Natural killer cell treated with Interleukin-12 subunit alpha and Interleukin-12 subunit beta and Interleukin-15 and Interleukin-18, amount 100 ng/mL, for 72 hours (primary cell): ENCODE data around the gene ACAD10. TPM values are rescaled to one million over a fixed set of nuclear protein-coding genes. Genes with fewer than 3 reads are reported as not detected.
"Not testable (repeated sequence)": the region's sequence is repeated elsewhere in the genome, so short reads cannot be mapped to it uniquely, and the experiment has no call there.

Source experiments
- ATAC-seq, 2 donors: fragments of 150-1000 bp; cut with Tn5 transposase in 1 of 2; sonication (Bioruptor Pico), chemical (Tn5 transposase) in 1 of 2; 2 replicates each; pipeline ENCODE4 v1.10.0; 2021
- DNase-seq: peaks from one replicate; pipeline ENCODE4 v3.0.0; 2022; ENCODE audit warnings: low spot score
- H3K27ac Mint-ChIP-seq, 2 donors: 1 replicate in 1 of 2; 2 replicates in 1 of 2; pipeline ENCODE4 v1.8.0; 2022; ENCODE audit warnings: mixed read lengths in 2 of 2, mild to moderate bottlenecking in 1 of 2, moderate library complexity in 1 of 2
- H3K27me3 Mint-ChIP-seq, 2 donors: 1 replicate in 1 of 2; 2 replicates in 1 of 2; pipeline ENCODE4 v1.8.0; 2022; ENCODE audit warnings: mixed read lengths in 2 of 2
- H3K36me3 Mint-ChIP-seq: one replicate; pipeline ENCODE4 v1.8.0; 2022; ENCODE audit warnings: mixed read lengths
- H3K4me1 Mint-ChIP-seq, 2 donors: 1 replicate in 1 of 2; 2 replicates in 1 of 2; pipeline ENCODE4 v1.8.0; 2022; ENCODE audit warnings: low read depth in 2 of 2, mixed read lengths in 2 of 2, mild to moderate bottlenecking in 1 of 2
- H3K4me3 Mint-ChIP-seq: one replicate; pipeline ENCODE4 v1.8.0; 2022; ENCODE audit warnings: mixed read lengths
- H3K9me3 Mint-ChIP-seq: 2 replicates; pipeline ENCODE4 v1.8.0; 2022; ENCODE audit warnings: mixed read lengths
- total RNA-seq, 2 donors: library from RNA; stranded (reverse); gene quantifications; one replicate each; pipeline ENCODE4 v1.2.3, GENCODE V29; 2022

ACAD10 gene
- total RNA-seq, 2 donors from 2014 or later: 28.4 to 40.8 TPM

DNA sequence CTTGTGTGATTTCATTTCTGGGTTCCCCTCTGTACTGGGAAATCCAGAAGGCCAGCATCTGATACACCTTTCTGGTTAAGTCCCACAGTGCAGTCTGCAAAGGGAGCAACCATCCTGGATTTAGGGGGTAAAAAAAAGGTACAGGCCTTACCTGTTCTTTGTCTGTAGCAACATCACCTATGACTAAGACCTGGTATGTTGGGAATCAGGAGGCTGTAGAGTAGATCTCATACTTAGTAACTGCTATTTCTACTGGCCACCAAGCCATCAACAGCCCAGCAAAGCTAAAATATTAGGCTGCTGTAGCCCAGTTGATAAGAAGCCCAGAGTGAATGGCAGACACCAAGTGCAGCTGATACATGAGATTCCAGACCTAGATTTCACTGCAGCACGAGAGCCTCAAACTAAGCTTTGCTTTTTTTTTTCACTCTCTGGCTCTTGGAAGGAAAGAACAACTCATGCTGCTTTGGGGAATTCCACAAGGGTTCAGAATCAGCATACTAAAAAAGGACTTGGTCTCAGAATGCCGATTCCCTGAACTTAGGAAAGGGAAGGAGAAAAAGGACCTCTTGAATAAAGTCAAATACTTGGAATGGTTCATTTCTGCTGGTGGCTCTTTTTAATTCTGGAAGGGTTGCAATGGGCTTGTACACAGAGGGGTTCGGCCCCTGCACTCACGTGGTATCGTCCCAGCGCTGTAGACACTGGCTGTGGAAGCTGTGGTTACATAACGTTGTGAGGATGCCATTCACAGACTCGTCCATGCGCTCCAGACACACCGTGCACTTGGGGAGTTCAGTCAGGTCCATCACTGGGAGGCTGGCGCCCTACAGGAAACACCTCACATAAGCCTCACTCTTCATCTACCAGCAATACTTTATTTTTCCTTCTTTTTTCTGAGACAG, 20.6 kb upstream of the ACAD10 start:
- H3K27ac Mint-ChIP-seq: no peak overlapping the region
- H3K4me3 Mint-ChIP-seq: no peak overlapping the region
- H3K27me3 Mint-ChIP-seq: no peaks in the 10 kb centered on the region
- H3K4me1 Mint-ChIP-seq: peaks cover 5 to 14% of the 10 kb centered on the region in 2 donors
- DNase-seq: no peak
- ATAC-seq: no peak
- peaks cover 26% of the 10 kb centered on the region for H3K36me3 Mint-ChIP-seq
- no peaks in the 10 kb centered on the region for H3K9me3 Mint-ChIP-seq

DNA sequence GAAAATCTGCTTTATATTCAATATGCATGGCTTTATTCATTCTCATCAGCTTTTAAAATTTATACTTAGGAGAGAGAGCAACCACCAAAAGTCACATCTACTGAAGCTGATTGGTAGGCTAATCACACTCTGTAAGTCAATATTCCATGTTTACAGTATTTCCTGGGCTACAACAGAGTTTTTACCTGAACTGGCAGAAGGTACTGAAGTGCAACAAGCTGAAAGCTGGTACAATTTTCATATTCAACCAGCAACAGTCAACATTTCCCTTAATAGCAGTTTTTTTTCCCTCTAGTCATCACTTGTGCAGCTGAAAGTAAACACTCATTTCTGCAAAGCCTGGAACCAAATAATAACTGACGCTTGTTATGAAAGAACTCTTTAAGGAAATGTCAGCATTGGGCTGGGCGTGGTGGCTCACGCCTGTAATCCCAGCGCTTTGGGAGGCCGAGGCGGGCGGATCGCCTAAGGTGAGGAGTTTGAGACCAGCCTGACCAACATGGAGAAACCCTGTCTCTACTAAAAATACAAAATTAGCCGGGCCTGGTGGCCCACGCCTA, 13.0 kb upstream of the ACAD10 start:
- Mint-ChIP-seq H3K4me1 (peaks cover 0 to 5% of the 10 kb centered on the region in 2 donors), H3K27ac (no peak overlapping the region), H3K27me3 (no peaks in the 10 kb centered on the region), H3K9me3 (no peaks in the 10 kb centered on the region), H3K36me3 (peaks cover 16% of the 10 kb centered on the region), H3K4me3 (no peak overlapping the region)
- no peak for DNase-seq
- ATAC-seq: no peak

DNA sequence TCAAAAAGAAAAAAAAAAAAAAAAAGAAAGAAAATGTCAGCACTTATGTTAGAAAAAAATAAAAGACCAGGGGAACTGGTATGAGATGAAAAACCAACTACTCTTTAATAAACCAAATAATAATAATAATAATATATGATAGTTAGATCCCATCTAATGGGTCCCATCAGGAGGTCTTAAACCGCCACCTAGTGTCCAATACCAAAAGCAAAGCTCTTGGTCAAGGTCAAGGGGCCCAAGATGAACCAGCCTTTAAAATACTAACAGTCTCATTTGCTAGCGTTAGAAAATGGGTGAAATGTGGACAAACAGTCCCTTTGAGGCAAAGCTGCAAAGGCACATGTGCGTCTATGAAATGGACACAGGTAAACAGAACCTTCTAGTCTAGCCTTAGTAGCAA, 12.3 kb upstream of the ACAD10 start:
- Mint-ChIP-seq H3K4me3 (no peak overlapping the region), H3K36me3 (peaks cover 16% of the 10 kb centered on the region), H3K27ac (no peak overlapping the region), H3K4me1 (peaks cover 0 to 5% of the 10 kb centered on the region in 2 donors), H3K27me3 (no peaks in the 10 kb centered on the region), H3K9me3 (no peaks in the 10 kb centered on the region)
- DNase-seq (no peak), ATAC-seq (no peak)

DNA sequence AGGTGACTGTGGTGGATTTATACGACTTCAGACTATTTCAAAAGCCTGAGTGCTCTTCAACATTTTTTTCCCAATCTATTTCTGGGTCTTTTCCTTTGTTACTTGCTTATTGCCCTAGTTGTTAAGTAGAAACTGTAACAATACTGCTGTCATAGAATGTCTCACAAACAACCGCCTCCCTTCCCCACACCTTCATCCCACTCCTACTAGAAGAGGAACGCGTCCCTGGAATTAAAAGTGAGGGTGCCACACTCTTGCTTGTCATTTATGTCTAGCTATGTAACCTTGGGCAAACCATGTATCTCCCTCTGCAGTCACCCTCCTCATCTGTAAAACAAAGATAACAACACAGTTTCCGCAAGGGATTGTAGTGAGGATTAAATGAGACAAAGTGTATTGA, 8.7 kb upstream of the ACAD10 start:
- Mint-ChIP-seq H3K4me1 (no peaks in the 10 kb centered on the region), H3K27me3 (no peaks in the 10 kb centered on the region), H3K9me3 (no peaks in the 10 kb centered on the region), H3K27ac (no peak overlapping the region), H3K36me3 (peaks cover 16% of the 10 kb centered on the region), H3K4me3 (no peak overlapping the region)
- ATAC-seq (no peak), DNase-seq (no peak)

DNA sequence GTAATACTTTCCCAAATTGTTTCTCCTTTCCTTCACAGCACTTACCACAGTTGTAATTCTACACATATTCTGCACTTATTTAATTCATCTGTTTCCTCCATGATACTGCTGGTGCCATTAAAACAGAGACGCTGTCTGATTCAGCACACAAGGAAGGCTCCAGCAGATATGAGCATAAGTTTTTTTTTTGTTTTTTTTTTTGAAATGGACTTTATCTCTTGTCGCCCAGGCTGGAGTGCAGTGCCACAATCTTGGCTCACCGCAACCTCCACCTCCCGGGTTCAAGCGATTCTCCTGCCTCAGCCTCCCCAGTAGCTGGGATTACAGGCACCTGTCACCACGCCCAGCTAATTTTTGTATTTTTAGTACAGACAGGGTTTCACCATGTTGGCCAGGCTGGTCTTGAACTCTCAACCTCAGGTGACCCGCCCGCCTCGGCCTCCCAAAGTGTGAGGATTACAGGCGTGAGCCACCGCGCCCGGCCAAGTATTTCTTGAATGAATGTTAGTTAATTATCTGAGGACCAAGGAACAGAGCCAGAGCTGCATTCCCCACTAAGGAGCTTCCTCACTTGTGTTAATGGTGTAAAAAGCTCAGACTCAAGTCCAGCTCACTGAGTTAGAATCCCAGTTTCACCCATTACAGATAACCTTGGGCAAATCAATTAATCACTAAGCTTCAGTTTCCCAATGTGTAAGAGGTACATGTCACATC, 1.2 kb upstream of the ACAD10 start:
- H3K27me3 Mint-ChIP-seq, ATAC-seq, DNase-seq, H3K9me3 Mint-ChIP-seq: not testable (repeated sequence)
- Mint-ChIP-seq H3K36me3 (peaks cover 14% of the 10 kb centered on the region), H3K27ac (peak overlapping the region; percentile 87 to 97), H3K4me3 (peak overlapping the region; percentile 95), H3K4me1 (peaks cover 24 to 26% of the 10 kb centered on the region in 2 donors)

DNA sequence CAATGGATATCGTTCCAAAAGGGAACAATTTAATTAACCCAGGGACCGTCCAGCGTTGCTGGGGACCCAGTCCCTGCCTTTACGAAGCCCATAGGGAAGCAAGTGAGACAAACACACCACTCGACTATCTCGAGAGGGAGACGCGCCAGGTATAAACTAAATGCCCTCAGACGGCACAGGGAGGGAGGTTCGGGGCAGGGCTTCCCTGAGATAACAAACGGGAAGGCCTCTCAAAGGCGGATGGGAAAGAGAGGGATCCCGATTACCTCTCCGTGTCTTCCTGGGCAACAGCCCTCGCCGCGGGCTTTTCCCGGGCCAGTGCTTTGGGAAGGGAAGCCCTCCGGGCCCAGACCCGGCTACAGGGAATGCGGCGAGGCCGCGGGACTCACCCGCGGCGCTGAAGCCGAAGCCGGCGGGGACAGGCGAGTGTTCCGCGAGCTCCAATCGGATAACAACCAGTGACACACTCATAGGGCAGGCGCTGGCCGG, 487 bp upstream of the ACAD10 start:
- peak overlapping the region; percentile 87 to 97 for H3K27ac Mint-ChIP-seq
- peak; percentile 4 for ATAC-seq
- no peaks in the 10 kb centered on the region for H3K27me3 Mint-ChIP-seq
- H3K4me3 Mint-ChIP-seq: peak overlapping the region; percentile 95
- H3K36me3 Mint-ChIP-seq: peaks cover 14% of the 10 kb centered on the region
- H3K9me3 Mint-ChIP-seq: no peaks in the 10 kb centered on the region
- H3K4me1 Mint-ChIP-seq: peaks cover 24 to 26% of the 10 kb centered on the region in 2 donors
- DNase-seq: no peak

DNA sequence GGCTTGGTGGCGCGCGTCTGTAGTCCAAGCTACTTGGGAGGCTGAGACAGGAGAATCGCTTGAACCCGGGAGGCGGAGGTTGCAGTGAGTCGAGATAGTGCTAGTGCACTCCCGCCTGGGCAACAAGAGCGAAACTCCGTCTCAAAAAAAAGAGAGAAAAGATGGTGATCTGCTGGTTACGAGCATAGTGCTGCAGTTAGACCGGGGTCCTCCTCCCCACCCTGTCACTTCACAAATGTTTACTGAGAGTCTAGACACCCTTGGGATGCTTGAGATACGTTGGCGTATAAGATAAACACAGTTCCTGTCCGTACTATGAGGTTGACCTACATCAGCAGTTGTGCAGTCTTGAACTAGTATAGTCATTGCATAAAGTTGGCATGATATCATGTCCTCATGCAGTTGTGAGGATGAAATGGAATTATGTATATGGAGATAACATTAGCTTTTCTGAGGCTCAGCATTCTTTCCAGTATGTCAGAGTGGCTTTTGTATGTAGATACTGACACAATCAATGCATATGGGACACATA, 787 bp downstream of the ACAD10 start:
- Mint-ChIP-seq H3K9me3 (no peaks in the 10 kb centered on the region), H3K4me1 (peaks cover 24 to 26% of the 10 kb centered on the region in 2 donors), H3K4me3 (peak overlapping the region; percentile 95), H3K27me3 (no peaks in the 10 kb centered on the region), H3K36me3 (peaks cover 11% of the 10 kb centered on the region), H3K27ac (peak overlapping the region; percentile 87 to 97)
- no peak for DNase-seq
- no peak for ATAC-seq

DNA sequence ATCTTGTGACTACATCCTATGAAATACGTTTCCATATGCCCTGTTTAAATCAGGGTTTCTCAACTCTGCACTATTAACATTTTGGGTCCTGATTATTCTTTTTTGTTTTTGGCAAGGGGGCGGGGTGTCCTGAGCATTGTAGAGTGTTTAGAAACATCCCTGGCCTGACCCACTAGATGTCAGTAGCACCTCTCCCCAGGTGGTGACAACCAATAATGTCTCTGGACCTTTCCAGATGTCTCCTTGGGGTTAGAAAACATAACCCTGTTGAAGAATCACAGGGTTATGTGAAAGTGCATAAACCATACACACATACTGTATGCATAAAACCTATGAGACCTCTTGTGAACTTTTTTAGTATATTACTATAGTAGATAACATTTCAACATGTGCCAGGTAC, 1.4 kb downstream of the ACAD10 start:
- Mint-ChIP-seq H3K4me3 (peak overlapping the region; percentile 95), H3K36me3 (peaks cover 5% of the 10 kb centered on the region), H3K27ac (peak overlapping the region; percentile 87 to 97), H3K9me3 (no peaks in the 10 kb centered on the region), H3K4me1 (peaks cover 24 to 29% of the 10 kb centered on the region in 2 donors), H3K27me3 (no peaks in the 10 kb centered on the region)
- ATAC-seq: no peak
- DNase-seq: no peak

DNA sequence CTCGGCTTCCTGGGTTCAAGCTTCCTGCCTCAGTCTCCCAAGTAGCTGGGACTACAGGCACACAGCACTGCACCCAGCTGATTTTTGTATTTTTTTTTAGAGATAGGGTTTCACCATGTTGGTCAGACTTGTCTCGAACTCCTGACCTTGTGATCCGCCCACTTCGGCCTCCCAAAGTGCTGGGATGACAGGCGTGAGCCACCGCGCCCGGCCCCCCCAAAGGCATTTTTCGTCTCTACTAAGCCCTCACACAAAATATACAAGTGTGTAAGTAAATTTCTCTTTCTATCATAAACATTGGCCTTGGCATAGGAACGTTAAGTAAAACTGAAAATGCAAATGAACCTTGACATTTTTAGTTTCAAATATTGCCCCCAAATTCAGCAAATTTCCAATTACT, 2.1 kb downstream of the ACAD10 start:
- H3K4me1 Mint-ChIP-seq: peaks cover 24 to 30% of the 10 kb centered on the region in 2 donors
- H3K27ac Mint-ChIP-seq: no peak overlapping the region
- no peaks in the 10 kb centered on the region for H3K9me3 Mint-ChIP-seq
- no peaks in the 10 kb centered on the region for H3K27me3 Mint-ChIP-seq
- H3K4me3 Mint-ChIP-seq: no peak overlapping the region
- peaks cover 2% of the 10 kb centered on the region for H3K36me3 Mint-ChIP-seq
- DNase-seq (no peak), ATAC-seq (no peak)

DNA sequence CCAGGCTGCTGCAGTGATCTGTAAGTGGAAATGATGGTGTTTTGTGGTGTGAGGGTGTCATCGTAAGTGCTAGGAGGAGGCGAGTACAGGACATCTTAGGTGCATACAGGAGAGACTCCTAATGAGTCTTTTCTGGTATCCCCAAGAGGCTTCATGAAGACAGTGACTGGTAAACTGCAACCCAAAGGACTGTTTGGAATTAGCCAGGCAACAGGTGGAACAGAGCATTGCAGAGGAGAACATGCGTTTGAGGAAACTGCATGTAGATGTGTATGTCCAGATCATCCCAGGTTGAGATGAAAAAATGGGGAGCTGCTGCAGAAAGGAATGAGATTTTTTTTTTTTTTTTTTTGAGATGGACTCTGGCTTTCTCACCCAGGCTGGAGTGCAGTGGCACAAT, 5.4 kb downstream of the ACAD10 start:
- no peaks in the 10 kb centered on the region for H3K9me3 Mint-ChIP-seq
- H3K27ac Mint-ChIP-seq: no peak overlapping the region
- no peak overlapping the region for H3K4me3 Mint-ChIP-seq
- no peaks in the 10 kb centered on the region for H3K27me3 Mint-ChIP-seq
- H3K36me3 Mint-ChIP-seq: peaks cover 6% of the 10 kb centered on the region
- DNase-seq (no peak), ATAC-seq (no peak)
- peaks cover 9 to 10% of the 10 kb centered on the region in 2 donors for H3K4me1 Mint-ChIP-seq

DNA sequence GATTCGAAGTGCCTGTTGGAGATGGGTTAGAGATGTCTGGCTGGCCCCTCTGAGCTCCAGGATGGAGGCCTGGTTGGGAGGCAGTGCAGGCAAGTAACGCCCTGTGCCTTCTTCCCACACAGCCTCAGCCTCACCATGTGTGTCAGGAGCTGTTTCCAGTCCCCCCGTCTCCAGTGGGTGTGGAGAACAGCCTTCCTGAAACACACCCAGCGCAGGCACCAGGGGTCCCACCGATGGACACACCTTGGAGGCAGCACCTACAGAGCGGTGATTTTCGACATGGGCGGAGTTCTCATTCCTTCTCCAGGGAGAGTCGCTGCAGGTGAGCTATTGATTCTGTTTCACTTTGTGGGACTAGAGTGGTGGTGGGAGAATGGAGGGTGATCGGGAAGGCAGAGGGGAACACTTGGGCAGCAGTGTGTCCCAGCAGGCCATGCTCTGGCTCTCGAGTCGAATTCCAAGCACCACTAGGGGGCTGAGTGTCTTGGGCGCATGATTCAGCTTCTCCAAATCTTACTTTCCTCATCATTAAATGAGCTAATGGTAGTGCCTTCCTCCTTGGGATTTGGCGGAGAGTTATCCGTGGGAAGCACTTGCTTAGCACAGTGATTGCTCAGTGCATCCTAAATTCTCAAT, 6.8 kb downstream of the ACAD10 start:
- Mint-ChIP-seq H3K27ac (no peak overlapping the region), H3K9me3 (no peaks in the 10 kb centered on the region), H3K4me3 (no peak overlapping the region), H3K27me3 (no peaks in the 10 kb centered on the region), H3K36me3 (peaks cover 6% of the 10 kb centered on the region), H3K4me1 (peaks cover 0 to 4% of the 10 kb centered on the region in 2 donors)
- DNase-seq: no peak
- no peak for ATAC-seq

DNA sequence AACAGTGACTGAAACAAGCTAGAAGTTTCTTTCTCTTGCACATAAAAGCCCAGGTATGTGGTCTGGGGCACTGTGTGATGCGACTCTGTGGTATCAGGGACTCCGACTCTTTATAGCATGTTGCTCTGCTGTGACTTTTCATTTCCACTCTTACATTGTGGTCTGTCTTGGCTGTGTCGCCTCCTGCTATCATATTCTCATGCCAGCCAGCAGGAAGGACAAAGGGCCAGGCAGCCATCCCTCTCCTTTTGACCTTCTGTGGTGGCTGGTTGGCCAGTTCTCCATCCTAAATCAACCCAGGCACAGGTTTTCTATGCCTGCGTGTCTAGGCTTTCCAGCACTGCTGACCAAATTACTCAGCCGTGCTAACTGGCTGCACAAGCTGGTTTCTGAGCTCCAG, 8.0 kb downstream of the ACAD10 start:
- DNase-seq: no peak
- H3K27ac Mint-ChIP-seq: no peak overlapping the region
- H3K4me3 Mint-ChIP-seq: no peak overlapping the region
- no peak for ATAC-seq
- H3K36me3 Mint-ChIP-seq: peaks cover 6% of the 10 kb centered on the region
- H3K9me3 Mint-ChIP-seq: no peaks in the 10 kb centered on the region
- peaks cover 0 to 4% of the 10 kb centered on the region in 2 donors for H3K4me1 Mint-ChIP-seq
- H3K27me3 Mint-ChIP-seq: no peaks in the 10 kb centered on the region

DNA sequence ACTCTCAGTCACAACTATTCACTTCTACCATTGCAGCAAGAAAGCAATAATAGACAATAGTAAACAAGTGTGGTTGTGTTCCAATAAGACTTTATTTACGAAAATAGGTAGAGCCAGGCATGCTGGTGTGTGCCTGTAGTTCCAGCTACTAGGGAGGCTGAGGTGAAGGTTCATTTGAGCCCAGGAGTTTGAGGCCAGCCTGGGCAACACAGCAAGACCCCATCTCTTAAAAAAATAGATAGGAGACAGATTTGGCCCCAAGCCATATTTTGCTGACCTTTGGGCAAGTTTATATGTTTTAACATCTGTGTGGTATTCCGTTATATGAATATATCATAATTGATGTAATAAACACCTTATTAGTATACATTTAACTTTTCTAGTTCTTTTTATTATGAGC, 14.1 kb downstream of the ACAD10 start:
- no peak overlapping the region for H3K27ac Mint-ChIP-seq
- H3K4me3 Mint-ChIP-seq: no peak overlapping the region
- H3K4me1 Mint-ChIP-seq: no peaks in the 10 kb centered on the region
- ATAC-seq: no peak
- no peaks in the 10 kb centered on the region for H3K9me3 Mint-ChIP-seq
- no peak for DNase-seq
- H3K36me3 Mint-ChIP-seq: no peaks in the 10 kb centered on the region
- H3K27me3 Mint-ChIP-seq: no peaks in the 10 kb centered on the region
